SU-DHL-6 (cell line): ENCODE measurements around the gene ITGB1BP1.

ENCODE experiments used
- H2AFZ ChIP-seq: fragments of 200-600 bp; sonication (generic); 2 replicates; pipeline ENCODE4 v1.6.1; 2014; ENCODE audit warnings: low read depth, mild to moderate bottlenecking, moderate library complexity, mixed read lengths, antibody characterized with exemption, low read length; ENCODE audit not compliant: severe bottlenecking
- H3F3A ChIP-seq: fragments of 200-600 bp; shearing (Covaris generic); 2 replicates; pipeline ENCODE4 v1.6.0; 2016; ENCODE audit warnings: antibody characterized with exemption, mild to moderate bottlenecking; ENCODE audit not compliant: insufficient read depth
- H3K27ac ChIP-seq: fragments of 200-600 bp; sonication (generic); 2 replicates; pipeline ENCODE4 v1.5.1; 2016; ENCODE audit warnings: low read depth, mild to moderate bottlenecking, low read length, moderate library complexity, mixed read lengths
- H3K27me3 ChIP-seq: fragments of 200-600 bp; sonication (generic), shearing (Covaris generic); 2 replicates; pipeline ENCODE4 v1.6.0; 2014; ENCODE audit warnings: mild to moderate bottlenecking, low read length
- H3K36me3 ChIP-seq: fragments of 200-600 bp; sonication (generic); 2 replicates; pipeline ENCODE4 v1.6.1; 2014; ENCODE audit warnings: mild to moderate bottlenecking, low read length, mixed read lengths
- H3K4me2 ChIP-seq: fragments of 300-600, 200-600 bp; shearing (Covaris generic), sonication (generic); 2 replicates; pipeline ENCODE4 v1.6.0; 2014; ENCODE audit warnings: low read length, low read depth, mild to moderate bottlenecking; ENCODE audit not compliant: poor library complexity, severe bottlenecking
- H3K4me3 ChIP-seq: fragments of 200-600 bp; sonication (generic); 2 replicates; pipeline ENCODE4 v1.5.1; 2014; ENCODE audit warnings: antibody characterized with exemption, low read length, mild to moderate bottlenecking, mixed read lengths; ENCODE audit not compliant: insufficient read depth, poor library complexity, severe bottlenecking
- H3K79me2 ChIP-seq: fragments of 200-600 bp; sonication (generic); 2 replicates; pipeline ENCODE4 v1.6.1; 2014; ENCODE audit warnings: mild to moderate bottlenecking, low read length, moderate library complexity; ENCODE audit not compliant: insufficient read depth
- H3K9ac ChIP-seq: fragments of 200-600 bp; sonication (generic); 2 replicates; pipeline ENCODE4 v1.7.0; 2014; ENCODE audit warnings: mild to moderate bottlenecking, low read length
- H3K9me2 ChIP-seq: fragments of 200-600 bp; sonication (generic); replicated peaks from 2 replicates; pipeline ENCODE4 v1.6.1; 2014; ENCODE audit warnings: low read length; ENCODE audit not compliant: insufficient read depth
- H3K9me3 ChIP-seq: fragments of 200-600 bp; sonication (generic); 2 replicates; pipeline ENCODE4 v1.6.1; 2014; ENCODE audit warnings: low read length, mixed read lengths; ENCODE audit not compliant: insufficient read depth
- H4K20me1 ChIP-seq: fragments of 200-600 bp; sonication (generic); 2 replicates; pipeline ENCODE4 v1.6.1; 2014; ENCODE audit warnings: low read depth, mild to moderate bottlenecking, antibody characterized with exemption, low read length, moderate library complexity, mixed read lengths
- CTCF ChIP-seq: fragments of 200-600 bp; sonication (generic); IDR thresholded peaks from one replicate; pipeline ENCODE4 v1.5.1; 2017; ENCODE audit warnings: antibody characterized with exemption, mild to moderate bottlenecking, low read length, moderate library complexity; ENCODE audit not compliant: insufficient read depth, poor library complexity, severe bottlenecking
- EZH2phosphoT487 ChIP-seq: fragments of 200-600 bp; sonication (generic), shearing (Covaris generic); conservative IDR thresholded peaks from 2 replicates; pipeline ENCODE4 v1.6.1; 2018; ENCODE audit warnings: mild to moderate bottlenecking, antibody characterized with exemption, low read length, moderate library complexity, mixed read lengths

The ITGB1BP1 gene

GRCh38 chr2:9440058-9440727, 16.9 kb upstream of the ITGB1BP1 start:
- H3K9me3 ChIP-seq: no peaks in the 10 kb centered on the region
- H3K79me2 ChIP-seq: no peaks in the 10 kb centered on the region
- H3F3A ChIP-seq: no peaks in the 10 kb centered on the region
- no peak overlapping the region for H3K27ac ChIP-seq
- no peaks in the 10 kb centered on the region for H4K20me1 ChIP-seq
- H3K9me2 ChIP-seq: no peaks in the 10 kb centered on the region
- no peaks in the 10 kb centered on the region for H3K27me3 ChIP-seq
- H3K4me2 ChIP-seq: no peak overlapping the region
- no peak for TF ChIP-seq CTCF
- TF ChIP-seq EZH2phosphoT487: no peak
- H2AFZ ChIP-seq: no peak overlapping the region
- H3K4me3 ChIP-seq: no peak overlapping the region
- H3K36me3 ChIP-seq: peaks cover 44% of the 10 kb centered on the region; the same call in 1 of the 2 replicates
- no peak overlapping the region for H3K9ac ChIP-seq

- Histone ChIP-seq H3K36me3 (peaks cover 47% of the 10 kb centered on the region; the same call in 1 of the 2 replicates), H3K4me2 (no peak overlapping the region)
These were observed 16.2 kb upstream of the ITGB1BP1 start for GRCh38 chr2:9439536-9439935.

GRCh38 chr2:9434489-9434888, 11.2 kb upstream of the ITGB1BP1 start:
- no peaks in the 10 kb centered on the region for H3K27me3 ChIP-seq
- peaks cover 53% of the 10 kb centered on the region; the same call in 1 of the 2 replicates for H3K36me3 ChIP-seq
- no peaks in the 10 kb centered on the region for H3K9me3 ChIP-seq
- H3K9ac ChIP-seq: no peak overlapping the region
- no peaks in the 10 kb centered on the region for H3K9me2 ChIP-seq
- no peak overlapping the region for H2AFZ ChIP-seq
- no peaks in the 10 kb centered on the region for H3K79me2 ChIP-seq
- no peaks in the 10 kb centered on the region for H3F3A ChIP-seq
- no peak overlapping the region for H3K27ac ChIP-seq
- TF ChIP-seq CTCF: no peak
- TF ChIP-seq EZH2phosphoT487: no peak
- no peaks in the 10 kb centered on the region for H4K20me1 ChIP-seq
- H3K4me3 ChIP-seq: no peak overlapping the region
- no peak overlapping the region for H3K4me2 ChIP-seq

More at GRCh38 chr2:9439536-9439935, 16.2 kb upstream of the ITGB1BP1 start:
- H3K9me2 ChIP-seq: no peaks in the 10 kb centered on the region
- no peaks in the 10 kb centered on the region for H3K79me2 ChIP-seq
- no peak overlapping the region for H2AFZ ChIP-seq
- H3F3A ChIP-seq: no peaks in the 10 kb centered on the region
- H3K9me3 ChIP-seq: no peaks in the 10 kb centered on the region
- H3K9ac ChIP-seq: no peak overlapping the region
- H3K4me3 ChIP-seq: no peak overlapping the region
- no peaks in the 10 kb centered on the region for H3K27me3 ChIP-seq
- TF ChIP-seq CTCF: no peak
- no peak for TF ChIP-seq EZH2phosphoT487
- H4K20me1 ChIP-seq: no peaks in the 10 kb centered on the region
- no peak overlapping the region for H3K27ac ChIP-seq
